Right cardiac atrium (tissue), 5 donors: ENCODE measurements around the gene BCL7A. TPM values are rescaled to one million over a fixed set of nuclear protein-coding genes. Genes with fewer than 3 reads are reported as not detected.

Source experiments
- ATAC-seq, 2 donors: fragments of 200-7000 bp; cut with Tn5 transposase; one replicate each; pipeline versions ENCODE4 v1.8.0 to v1.9.1; 2020; ENCODE audit warnings: moderate library complexity in 2 of 2, mild to moderate bottlenecking in 1 of 2
- DNase-seq, 3 donors: peaks; one replicate each; pipeline ENCODE4 v3.0.0-alpha.2; 2020
- H3K27ac ChIP-seq: one replicate; pipeline ENCODE4 v1.5.1; 2013; ENCODE audit warnings: mild to moderate bottlenecking, low read length, control low read depth, moderate library complexity
- H3K27me3 ChIP-seq: one replicate; pipeline ENCODE4 v1.6.1; 2013; ENCODE audit not compliant: control insufficient read depth, insufficient read depth
- H3K4me1 ChIP-seq: one replicate; pipeline ENCODE4 v1.6.1; 2013; ENCODE audit warnings: low read length; ENCODE audit not compliant: control insufficient read depth, insufficient read depth
- H3K4me3 ChIP-seq: one replicate; pipeline ENCODE4 v1.5.1; 2013; ENCODE audit warnings: low read length, control low read depth
- H3K9me3 ChIP-seq: one replicate; pipeline ENCODE4 v1.6.1; 2013; ENCODE audit warnings: low read length; ENCODE audit not compliant: control insufficient read depth
- WGBS: extraction: QIAGEN DNeasy Blood & Tissue Kit; methylation state at CpG from one replicate; pipeline ENCODE4 v1.1.7; 2013; 5-methylcytosine and 5-hydroxymethylcytosine counted together
- intact Hi-C, 4 donors: fragments of 100-400 bp; cut with DNase I; formaldehyde crosslinking; loops; one replicate each; pipeline versions ENCODE4 v1.11.0 to v1.14.0; 2022 to 2023
- polyA plus RNA-seq: library from polyadenylated mRNA; stranded (reverse); fragments of 200-250 nt; gene quantifications from one replicate; pipeline ENCODE4 v1.2.3, GENCODE V29; 2013
- total RNA-seq, 4 donors: library from RNA; stranded (reverse); fragmentation: NEBNext Ultra II Directional; extraction: Animal tissue kit (Norgen Biotek cat#: 25700); gene quantifications; one replicate each; pipeline ENCODE4 v1.2.1, GENCODE V29; 2021
- donor health status: healthy with polysubstance abuse.
- donor health status: DM: no; HTN: yes; CAD: no.
- donor health status: DM: no; HTN: no; CAD: no.
- donor health status: DM: no; HTN: yes; CAD: no; lungs with severe emphysema.
- donor health status: DM: yes; HTN: yes; CAD: no.

Gene BCL7A
- total and polyA plus RNA-seq, 5 donors, result 6.7 to 13.2 (median 11.6) TPM

GRCh38 chr12:122081697-122082221 is 60.1 kb downstream of the BCL7A start:
- Histone ChIP-seq H3K27me3 (no peaks in the 10 kb centered on the region), H3K4me1 (peaks cover 8% of the 10 kb centered on the region), H3K9me3 (no peaks in the 10 kb centered on the region), H3K4me3 (peak overlapping the region; percentile 81), H3K27ac (peak overlapping the region; percentile 84)
- DNase-seq (peak; percentile 65 to 85 (median 84)), ATAC-seq (peak; percentile 47 to 59)
- WGBS, result 18% methylated on average over 7 of the region's 7 CpGs
- intact Hi-C loops, result no loop called here

- intact Hi-C loops, result no loop called here
- peak overlapping the region; percentile 25 for H3K4me3 ChIP-seq
- 35% methylated on average over 6 of the region's 6 CpGs for WGBS
- peaks cover 14% of the 10 kb centered on the region for H3K4me1 ChIP-seq
- ATAC-seq, result no peak
- no peak overlapping the region for H3K27ac ChIP-seq
- DNase-seq, result no peak
- no peaks in the 10 kb centered on the region for H3K9me3 ChIP-seq
- no peaks in the 10 kb centered on the region for H3K27me3 ChIP-seq
Observed at GRCh38 chr12:122082621-122083356, 61.1 kb downstream of the BCL7A start.

GRCh38 chr12:122084857-122085405 is 63.2 kb downstream of the BCL7A start:
- intact Hi-C loops, result no loop called here
- Histone ChIP-seq H3K4me3 (no peak overlapping the region), H3K27ac (no peak overlapping the region), H3K27me3 (no peaks in the 10 kb centered on the region), H3K4me1 (peaks cover 23% of the 10 kb centered on the region), H3K9me3 (no peaks in the 10 kb centered on the region)
- 88% methylated on average over 13 of the region's 13 CpGs for WGBS
- no peak for DNase-seq
- no peak for ATAC-seq

GRCh38 chr12:122085591-122085990 is 63.9 kb downstream of the BCL7A start:
- Histone ChIP-seq H3K27ac (no peak overlapping the region), H3K4me1 (peaks cover 23% of the 10 kb centered on the region), H3K27me3 (no peaks in the 10 kb centered on the region), H3K9me3 (no peaks in the 10 kb centered on the region), H3K4me3 (no peak overlapping the region)
- DNase-seq (peak in 1 of 3 donors; percentile 10), ATAC-seq (no peak)
- intact Hi-C loops, result no loop called here
- WGBS, result 88% methylated on average over 5 of the region's 5 CpGs

GRCh38 chr12:122086116-122086515 is 64.4 kb downstream of the BCL7A start:
- 81% methylated on average over 8 of the region's 8 CpGs for WGBS
- no peak for ATAC-seq
- DNase-seq, result peak in 1 of 3 donors; percentile 20
- Histone ChIP-seq H3K9me3 (no peaks in the 10 kb centered on the region), H3K27ac (no peak overlapping the region), H3K27me3 (no peaks in the 10 kb centered on the region), H3K4me3 (no peak overlapping the region), H3K4me1 (peaks cover 23% of the 10 kb centered on the region)
- intact Hi-C loops, result no loop called here

GRCh38 chr12:122086641-122087285 is 65.1 kb downstream of the BCL7A start:
- ATAC-seq, result peak; percentile 43 to 52
- Histone ChIP-seq H3K9me3 (no peaks in the 10 kb centered on the region), H3K27me3 (no peaks in the 10 kb centered on the region), H3K4me1 (peaks cover 19% of the 10 kb centered on the region), H3K27ac (no peak overlapping the region), H3K4me3 (no peak overlapping the region)
- intact Hi-C loops, result no loop called here
- peak; percentile 46 to 83 (median 82) for DNase-seq
- WGBS, result 65% methylated on average over 18 of the region's 18 CpGs

GRCh38 chr12:122087431-122088178 is 65.9 kb downstream of the BCL7A start:
- Histone ChIP-seq H3K9me3 (no peaks in the 10 kb centered on the region), H3K27ac (peak overlapping the region; percentile 3), H3K4me1 (peaks cover 19% of the 10 kb centered on the region), H3K4me3 (no peak overlapping the region), H3K27me3 (no peaks in the 10 kb centered on the region)
- 74% methylated on average over 17 of the region's 17 CpGs for WGBS
- peak in 1 of 2 donors; percentile 6 for ATAC-seq
- no peak for DNase-seq
- intact Hi-C loops, result no loop called here

GRCh38 chr12:122088179-122088810 is 66.6 kb downstream of the BCL7A start:
- no peak overlapping the region for H3K4me3 ChIP-seq
- 52% methylated on average over 9 of the region's 9 CpGs for WGBS
- ATAC-seq (peak in 1 of 2 donors; percentile 9), DNase-seq (no peak)
- H3K9me3 ChIP-seq, result no peaks in the 10 kb centered on the region
- intact Hi-C loops, result no loop called here
- H3K27me3 ChIP-seq, result no peaks in the 10 kb centered on the region
- peak overlapping the region; percentile 28 for H3K27ac ChIP-seq
- peaks cover 24% of the 10 kb centered on the region for H3K4me1 ChIP-seq

GRCh38 chr12:122089077-122089476 is 67.4 kb downstream of the BCL7A start:
- Histone ChIP-seq H3K27ac (no peak overlapping the region), H3K4me1 (peaks cover 26% of the 10 kb centered on the region), H3K9me3 (no peaks in the 10 kb centered on the region), H3K4me3 (no peak overlapping the region), H3K27me3 (no peaks in the 10 kb centered on the region)
- DNase-seq (no peak), ATAC-seq (no peak)
- intact Hi-C loops, result no loop called here
- WGBS, result 64% methylated on average over 2 of the region's 2 CpGs

GRCh38 chr12:122090759-122091515 is 69.3 kb downstream of the BCL7A start:
- ATAC-seq (peak; percentile 57 to 61), DNase-seq (peak in 1 of 3 donors; percentile 71)
- Histone ChIP-seq H3K27me3 (no peaks in the 10 kb centered on the region), H3K4me3 (no peak overlapping the region), H3K27ac (peak overlapping the region; percentile 46), H3K9me3 (no peaks in the 10 kb centered on the region), H3K4me1 (peaks cover 30% of the 10 kb centered on the region)
- WGBS, result 37% methylated on average over 7 of the region's 7 CpGs
- intact Hi-C loops, result no loop called here
